Thyroid gland (tissue), 4 donors: Measurements from ENCODE around the gene SFSWAP. TPM values are rescaled to one million over a fixed set of nuclear protein-coding genes. Genes with fewer than 3 reads are reported as not detected.

Experiments
- DNase-seq, 2 donors: peaks; one replicate each; pipeline ENCODE4 v3.0.0-alpha.2; 2019
- H3K27ac ChIP-seq, 3 donors: fragments of 200-600 bp; sonication (generic); 1 replicate in 2 of 3; 2 replicates in 1 of 3; pipeline ENCODE4 v1.5.1; 2016 to 2019; ENCODE audit warnings: mild to moderate bottlenecking in 1 of 3, moderate library complexity in 1 of 3
- H3K27me3 ChIP-seq: fragments of 200-600 bp; sonication (generic); one replicate; pipeline ENCODE4 v1.5.1; 2019
- H3K36me3 ChIP-seq, 2 donors: fragments of 200-600 bp; sonication (generic); one replicate each; pipeline ENCODE4 v1.5.1; 2016 to 2019
- H3K4me1 ChIP-seq, 2 donors: fragments of 200-600 bp; sonication (generic); one replicate each; pipeline ENCODE4 v1.5.1; 2017 to 2019
- H3K4me3 ChIP-seq, 3 donors: fragments of 200-600 bp; sonication (generic); replicated peaks in 1 of 3; 1 replicate in 2 of 3; 2 replicates in 1 of 3; pipeline ENCODE4 v1.5.1; 2016; ENCODE audit warnings: mild to moderate bottlenecking in 1 of 3
- H3K9me3 ChIP-seq: fragments of 200-600 bp; sonication (generic); one replicate; pipeline ENCODE4 v1.5.1; 2017
- CTCF ChIP-seq, 6 experiments: fragments of 200-600 bp in 3 of 6; fragments of 450-650 bp in 3 of 6; sonication (generic) in 3 of 6; IDR thresholded peaks; one replicate each; pipeline ENCODE4 v1.5.1; 2016 to 2019; ENCODE audit warnings: antibody characterized with exemption in 6 of 6, mild to moderate bottlenecking in 2 of 6, inconsistent platforms in 1 of 6, moderate library complexity in 1 of 6
- POLR2A ChIP-seq, 2 donors: fragments of 450-650 bp; IDR thresholded peaks; one replicate each; pipeline ENCODE4 v1.6.1; 2017; ENCODE audit warnings: antibody characterized with exemption in 2 of 2, mild to moderate bottlenecking in 2 of 2, moderate library complexity in 1 of 2
- WGBS, 2 donors: methylation state at CpG; one replicate each; pipeline ENCODE4 v1.1.5; 2017; 5-methylcytosine and 5-hydroxymethylcytosine counted together
- intact Hi-C: fragments of 100-400 bp; cut with DNase I; formaldehyde crosslinking; loops from one replicate; pipeline ENCODE4 v1.15.1; 2023
- total RNA-seq, 4 donors: library from RNA; depleted of rRNA; stranded (reverse); fragments of >200 nt; gene quantifications; one replicate each; pipeline ENCODE4 v1.2.3, GENCODE V29; 2016

The SFSWAP gene
- total RNA-seq, 4 donors from 2014 or later, result 36.4 to 50.8 (median 42.6) TPM

- Histone ChIP-seq H3K27ac (no peak overlapping the region), H3K27me3 (peaks cover 4% of the 10 kb centered on the region), H3K9me3 (no peaks in the 10 kb centered on the region), H3K4me3 (no peak overlapping the region), H3K4me1 (peaks cover 17 to 23% of the 10 kb centered on the region in 2 donors), H3K36me3 (no peaks in the 10 kb centered on the region)
- intact Hi-C loops, result no loop called here
- WGBS, 2 donors, result 36 to 49% methylated on average over 9 to 12 of the region's 23 CpGs
- TF ChIP-seq CTCF (IDR thresholded peaks at IDR 0.05) (no peak), POLR2A (IDR thresholded peaks at IDR 0.05) (no peak)
- no peak for DNase-seq
These were observed 123.2 kb downstream of the SFSWAP start for GRCh38 chr12:131833896-131834641.

GRCh38 chr12:131834798-131835615 is 124.1 kb downstream of the SFSWAP start:
- no peaks in the 10 kb centered on the region for H3K36me3 ChIP-seq
- intact Hi-C loops, result no loop called here
- H3K27me3 ChIP-seq, result peaks cover 4% of the 10 kb centered on the region
- H3K9me3 ChIP-seq, result no peaks in the 10 kb centered on the region
- peaks cover 11 to 14% of the 10 kb centered on the region in 2 donors for H3K4me1 ChIP-seq
- TF ChIP-seq POLR2A (IDR thresholded peaks at IDR 0.05), result no peak
- TF ChIP-seq CTCF (IDR thresholded peaks at IDR 0.05), result no peak
- 68 to 70% methylated on average over 12 to 17 of the region's 20 CpGs for WGBS, 2 donors
- no peak for DNase-seq
- H3K4me3 ChIP-seq, result no peak overlapping the region
- H3K27ac ChIP-seq, result no peak overlapping the region

GRCh38 chr12:131835616-131836171 is 124.8 kb downstream of the SFSWAP start:
- Histone ChIP-seq H3K36me3 (no peaks in the 10 kb centered on the region), H3K4me1 (peaks cover 4 to 7% of the 10 kb centered on the region in 2 donors), H3K9me3 (no peaks in the 10 kb centered on the region), H3K27me3 (peaks cover 1% of the 10 kb centered on the region), H3K4me3 (no peak overlapping the region), H3K27ac (no peak overlapping the region)
- 72 to 76% methylated on average over 3 to 4 of the region's 7 CpGs for WGBS, 2 donors
- no peak for DNase-seq
- TF ChIP-seq CTCF (IDR thresholded peaks at IDR 0.05) (no peak), POLR2A (IDR thresholded peaks at IDR 0.05) (no peak)
- intact Hi-C loops, result no loop called here

- Histone ChIP-seq H3K36me3 (no peaks in the 10 kb centered on the region), H3K4me1 (peaks cover 0 to 2% of the 10 kb centered on the region in 2 donors), H3K4me3 (no peak overlapping the region), H3K27me3 (no peaks in the 10 kb centered on the region), H3K27ac (no peak overlapping the region), H3K9me3 (no peaks in the 10 kb centered on the region)
- intact Hi-C loops, result no loop called here
- no peak for DNase-seq
- TF ChIP-seq CTCF (IDR thresholded peaks at IDR 0.05), result peak in 1 of 6 experiments; percentile 18
- TF ChIP-seq POLR2A (IDR thresholded peaks at IDR 0.05), result no peak
- 46 to 62% methylated on average over 3 of the region's 3 CpGs for WGBS, 2 donors
These were observed 125.3 kb downstream of the SFSWAP start for GRCh38 chr12:131836193-131836592.
